HepG2 (cell line): ENCODE data around the gene TYRP1.

ENCODE experiments used
- BCL3 ChIP-seq: sonication (generic); formaldehyde crosslinking; IDR thresholded peaks from 2 replicates; pipeline ENCODE4 v1.5.1; 2020; ENCODE audit warnings: mild to moderate bottlenecking, missing genetic modification reagents, moderate library complexity
- EP300 ChIP-seq, 3 experiments: sonication (generic) in 1 of 3; formaldehyde crosslinking in 1 of 3; IDR thresholded peaks; 2 replicates each; pipeline versions ENCODE4 v1.5.1 to v1.6.1; 2011 to 2020; ENCODE audit warnings: low read depth in 2 of 3, low read length in 2 of 3, borderline replicate concordance in 1 of 3, improper control_type of control experiment in 1 of 3, mild to moderate bottlenecking in 1 of 3, missing genetic modification reagents in 1 of 3, moderate library complexity in 1 of 3
- MZF1 ChIP-seq: sonication (generic); formaldehyde crosslinking; IDR thresholded peaks from 2 replicates; pipeline ENCODE4 v1.8.1; 2023; ENCODE audit warnings: mild to moderate bottlenecking, missing genetic modification reagents, borderline replicate concordance
- POLR2A ChIP-seq, 2 experiments: IDR thresholded peaks; 2 replicates each; pipeline ENCODE4 v1.6.1; 2011; ENCODE audit warnings: low read depth in 2 of 2, low read length in 2 of 2, mild to moderate bottlenecking in 1 of 2, moderate library complexity in 1 of 2; ENCODE audit not compliant: insufficient read depth in 1 of 2
- POLR2AphosphoS5 ChIP-seq: IDR thresholded peaks from 2 replicates; pipeline ENCODE4 v1.6.1; 2012; ENCODE audit warnings: low read depth, low read length
- SAP130 ChIP-seq: IDR thresholded peaks from 2 replicates; pipeline ENCODE4 v1.6.1; 2016; ENCODE audit warnings: low read depth
- TEAD3 ChIP-seq: optimal IDR thresholded peaks from 2 replicates; pipeline ENCODE3; 2016; ENCODE audit warnings: borderline replicate concordance
- TF ChIP-seq, protein P1 (sequence below): sonication (generic); formaldehyde crosslinking; IDR thresholded peaks from 2 replicates; pipeline ENCODE4 v1.5.0; 2020; ENCODE audit warnings: mild to moderate bottlenecking, missing genetic modification reagents, moderate library complexity

GRCh38 chr9:12680341-12680740 lies 12.8 kb upstream of the TYRP1 start:
- no peak for TF ChIP-seq EP300 (IDR thresholded peaks at IDR 0.05; ENCODE audit: low read depth in 2 of 2, low read length in 2 of 2)
- TF ChIP-seq EP300 (CRISPR knock-in tag; IDR thresholded peaks at IDR 0.05; ENCODE audit: borderline replicate concordance) = no peak
- no peak for TF ChIP-seq MZF1 (CRISPR knock-in tag)
- TF ChIP-seq, protein P1, sequence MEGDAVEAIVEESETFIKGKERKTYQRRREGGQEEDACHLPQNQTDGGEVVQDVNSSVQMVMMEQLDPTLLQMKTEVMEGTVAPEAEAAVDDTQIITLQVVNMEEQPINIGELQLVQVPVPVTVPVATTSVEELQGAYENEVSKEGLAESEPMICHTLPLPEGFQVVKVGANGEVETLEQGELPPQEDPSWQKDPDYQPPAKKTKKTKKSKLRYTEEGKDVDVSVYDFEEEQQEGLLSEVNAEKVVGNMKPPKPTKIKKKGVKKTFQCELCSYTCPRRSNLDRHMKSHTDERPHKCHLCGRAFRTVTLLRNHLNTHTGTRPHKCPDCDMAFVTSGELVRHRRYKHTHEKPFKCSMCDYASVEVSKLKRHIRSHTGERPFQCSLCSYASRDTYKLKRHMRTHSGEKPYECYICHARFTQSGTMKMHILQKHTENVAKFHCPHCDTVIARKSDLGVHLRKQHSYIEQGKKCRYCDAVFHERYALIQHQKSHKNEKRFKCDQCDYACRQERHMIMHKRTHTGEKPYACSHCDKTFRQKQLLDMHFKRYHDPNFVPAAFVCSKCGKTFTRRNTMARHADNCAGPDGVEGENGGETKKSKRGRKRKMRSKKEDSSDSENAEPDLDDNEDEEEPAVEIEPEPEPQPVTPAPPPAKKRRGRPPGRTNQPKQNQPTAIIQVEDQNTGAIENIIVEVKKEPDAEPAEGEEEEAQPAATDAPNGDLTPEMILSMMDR (CRISPR knock-in tag) = no peak
- no peak for TF ChIP-seq POLR2A (IDR thresholded peaks at IDR 0.05; ENCODE audit: insufficient read depth in 1 of 2, low read depth in 2 of 2, low read length in 2 of 2)
- TF ChIP-seq BCL3 (CRISPR knock-in tag) = no peak
- no peak for TF ChIP-seq SAP130 (CRISPR knock-in tag)
- TF ChIP-seq TEAD3 = no peak
- TF ChIP-seq POLR2AphosphoS5 = no peak
